Measurements from ENCODE around the gene SH2D4B.

Gene SH2D4B

GRCh38 chr10:80537736-80538480 is at the start of gene SH2D4B:
TSS of gene SH2D4B (plus strand) at chr10:80537902. CDS start at chr10:80538332, 430 bp downstream.
- no peak for DNase-seq

GRCh38 chr10:80488539-80489066 is 49.1 kb upstream of the SH2D4B start:
- no peak for DNase-seq

- DNase-seq = no peak
These were observed 48.2 kb upstream of the SH2D4B start for GRCh38 chr10:80489371-80490112.

- no peak for DNase-seq
These were observed 46.2 kb upstream of the SH2D4B start for GRCh38 chr10:80491251-80492102.

- DNase-seq = no peak
These were observed 44.7 kb upstream of the SH2D4B start for GRCh38 chr10:80492848-80493521.

GRCh38 chr10:80493522-80494051 is 44.1 kb upstream of the SH2D4B start:
- no peak for DNase-seq

- no peak for DNase-seq
These were observed 41.0 kb upstream of the SH2D4B start for GRCh38 chr10:80496555-80497172.

- DNase-seq = no peak
These were observed 40.3 kb upstream of the SH2D4B start for GRCh38 chr10:80497187-80498077.

GRCh38 chr10:80498078-80498832 is 39.4 kb upstream of the SH2D4B start:
- no peak for DNase-seq

- peak; percentile 84 for DNase-seq
These were observed 38.6 kb upstream of the SH2D4B start for GRCh38 chr10:80498833-80499741.

- peak; percentile 68 for DNase-seq
These were observed 36.9 kb upstream of the SH2D4B start for GRCh38 chr10:80500572-80501380.

GRCh38 chr10:80501381-80501912 is 36.3 kb upstream of the SH2D4B start:
- no peak for DNase-seq

- DNase-seq = no peak
These were observed 35.7 kb upstream of the SH2D4B start for GRCh38 chr10:80501913-80502521.

- DNase-seq = no peak
These were observed 34.8 kb upstream of the SH2D4B start for GRCh38 chr10:80502621-80503583.

GRCh38 chr10:80503584-80504157 is 34.0 kb upstream of the SH2D4B start:
- no peak for DNase-seq
